Esophagus squamous epithelium (tissue), 4 donors: ENCODE data around the gene PKD2L1.
"Not testable (repeated sequence)": the region's sequence is repeated elsewhere in the genome, so short reads cannot be mapped to it uniquely, and the experiment has no call there.

Experiments used
- POLR2A ChIP-seq, 4 donors: fragments of 450-650 bp; IDR thresholded peaks; one replicate each; pipeline ENCODE4 v1.6.1; 2017; ENCODE audit warnings: antibody characterized with exemption in 4 of 4, mild to moderate bottlenecking in 4 of 4, moderate library complexity in 3 of 4
- TF ChIP-seq, protein P1 (sequence below), 6 experiments: fragments of 450-650 bp in 4 of 6; fragments of 200-600 bp in 2 of 6; sonication (generic) in 2 of 6; IDR thresholded peaks; one replicate each; pipeline ENCODE4 v1.5.1; 2016 to 2019; ENCODE audit warnings: antibody characterized with exemption in 6 of 6, mild to moderate bottlenecking in 4 of 6, moderate library complexity in 4 of 6

- TF ChIP-seq, protein P1, sequence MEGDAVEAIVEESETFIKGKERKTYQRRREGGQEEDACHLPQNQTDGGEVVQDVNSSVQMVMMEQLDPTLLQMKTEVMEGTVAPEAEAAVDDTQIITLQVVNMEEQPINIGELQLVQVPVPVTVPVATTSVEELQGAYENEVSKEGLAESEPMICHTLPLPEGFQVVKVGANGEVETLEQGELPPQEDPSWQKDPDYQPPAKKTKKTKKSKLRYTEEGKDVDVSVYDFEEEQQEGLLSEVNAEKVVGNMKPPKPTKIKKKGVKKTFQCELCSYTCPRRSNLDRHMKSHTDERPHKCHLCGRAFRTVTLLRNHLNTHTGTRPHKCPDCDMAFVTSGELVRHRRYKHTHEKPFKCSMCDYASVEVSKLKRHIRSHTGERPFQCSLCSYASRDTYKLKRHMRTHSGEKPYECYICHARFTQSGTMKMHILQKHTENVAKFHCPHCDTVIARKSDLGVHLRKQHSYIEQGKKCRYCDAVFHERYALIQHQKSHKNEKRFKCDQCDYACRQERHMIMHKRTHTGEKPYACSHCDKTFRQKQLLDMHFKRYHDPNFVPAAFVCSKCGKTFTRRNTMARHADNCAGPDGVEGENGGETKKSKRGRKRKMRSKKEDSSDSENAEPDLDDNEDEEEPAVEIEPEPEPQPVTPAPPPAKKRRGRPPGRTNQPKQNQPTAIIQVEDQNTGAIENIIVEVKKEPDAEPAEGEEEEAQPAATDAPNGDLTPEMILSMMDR (IDR thresholded peaks at IDR 0.05): not testable (repeated sequence)
- TF ChIP-seq POLR2A (IDR thresholded peaks at IDR 0.05): not testable (repeated sequence)
These were observed 46.6 kb upstream of the PKD2L1 start for GRCh38 chr10:100376656-100377055.
